GM12875 (cell line): Measurements from ENCODE around the gene CACNA2D3.

Source experiments
- H3K4me3 ChIP-seq: one replicate; pipeline ENCODE4 v1.5.1; 2011; ENCODE audit warnings: low read depth, low read length, control low read depth
- TF ChIP-seq, protein P1 (sequence below): IDR thresholded peaks from 2 replicates; pipeline ENCODE4 v1.5.1; 2011; ENCODE audit warnings: low read depth, mild to moderate bottlenecking, control low read depth, inconsistent platforms, low read length, moderate library complexity, borderline replicate concordance; ENCODE audit not compliant: insufficient read depth

Gene CACNA2D3

GRCh38 chr3:54384279-54384678 lies 261.9 kb downstream of the CACNA2D3 start:
- TF ChIP-seq, protein P1, sequence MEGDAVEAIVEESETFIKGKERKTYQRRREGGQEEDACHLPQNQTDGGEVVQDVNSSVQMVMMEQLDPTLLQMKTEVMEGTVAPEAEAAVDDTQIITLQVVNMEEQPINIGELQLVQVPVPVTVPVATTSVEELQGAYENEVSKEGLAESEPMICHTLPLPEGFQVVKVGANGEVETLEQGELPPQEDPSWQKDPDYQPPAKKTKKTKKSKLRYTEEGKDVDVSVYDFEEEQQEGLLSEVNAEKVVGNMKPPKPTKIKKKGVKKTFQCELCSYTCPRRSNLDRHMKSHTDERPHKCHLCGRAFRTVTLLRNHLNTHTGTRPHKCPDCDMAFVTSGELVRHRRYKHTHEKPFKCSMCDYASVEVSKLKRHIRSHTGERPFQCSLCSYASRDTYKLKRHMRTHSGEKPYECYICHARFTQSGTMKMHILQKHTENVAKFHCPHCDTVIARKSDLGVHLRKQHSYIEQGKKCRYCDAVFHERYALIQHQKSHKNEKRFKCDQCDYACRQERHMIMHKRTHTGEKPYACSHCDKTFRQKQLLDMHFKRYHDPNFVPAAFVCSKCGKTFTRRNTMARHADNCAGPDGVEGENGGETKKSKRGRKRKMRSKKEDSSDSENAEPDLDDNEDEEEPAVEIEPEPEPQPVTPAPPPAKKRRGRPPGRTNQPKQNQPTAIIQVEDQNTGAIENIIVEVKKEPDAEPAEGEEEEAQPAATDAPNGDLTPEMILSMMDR = no peak
- no peak overlapping the region for H3K4me3 ChIP-seq

DNA sequence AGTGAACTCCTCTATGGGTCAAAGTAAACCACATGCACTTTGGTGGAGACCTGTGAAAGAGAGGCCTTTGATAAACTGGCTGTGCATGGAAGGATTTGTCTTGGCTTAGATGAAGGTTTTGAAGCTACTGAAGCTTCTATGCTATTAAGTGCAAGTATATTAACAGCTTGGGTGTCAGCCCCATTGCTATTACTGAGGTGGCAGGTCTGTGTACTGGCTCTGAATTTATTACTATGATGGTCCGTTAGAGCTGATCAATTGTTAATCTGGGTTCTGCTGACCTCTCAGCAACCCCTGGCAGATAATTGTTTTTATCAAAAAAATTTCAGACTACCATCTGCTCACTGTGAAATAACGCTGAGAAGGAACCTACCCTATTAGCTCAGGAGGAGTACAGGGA lies 268.2 kb downstream of the CACNA2D3 start:
- TF ChIP-seq, protein P1 = no peak

GRCh38 chr3:54393150-54393549 lies 270.8 kb downstream of the CACNA2D3 start:
- no peak overlapping the region for H3K4me3 ChIP-seq
- TF ChIP-seq, protein P1 = no peak

More for the DNA sequence above, 268.2 kb downstream of the CACNA2D3 start:
- no peak overlapping the region for H3K4me3 ChIP-seq

GRCh38 chr3:54408328-54408727 lies 286.0 kb downstream of the CACNA2D3 start:
- H3K4me3 ChIP-seq = no peak overlapping the region
- TF ChIP-seq, protein P1 = no peak

DNA sequence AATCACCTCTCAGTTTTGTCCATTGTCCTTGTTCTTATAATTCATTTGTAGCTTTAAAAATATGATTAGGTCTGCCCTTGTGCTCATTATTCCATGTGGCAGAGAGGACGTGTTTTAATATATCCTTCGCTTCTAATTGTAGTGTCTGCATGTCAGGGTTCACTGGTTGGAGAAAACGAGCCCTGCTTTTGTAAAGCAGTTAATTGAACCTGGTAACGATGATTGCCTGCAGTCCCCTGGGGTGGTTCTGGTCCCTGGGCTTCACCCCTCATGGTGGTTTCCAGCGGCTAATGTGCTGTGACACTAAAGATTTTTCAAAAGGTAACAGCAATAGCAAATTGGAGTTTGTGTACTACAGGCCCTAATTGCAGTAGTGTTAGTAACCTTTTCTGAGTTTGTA lies 299.6 kb downstream of the CACNA2D3 start:
- TF ChIP-seq, protein P1 = no peak
- no peak overlapping the region for H3K4me3 ChIP-seq

GRCh38 chr3:54424292-54424691 lies 301.9 kb downstream of the CACNA2D3 start:
- H3K4me3 ChIP-seq = no peak overlapping the region
- TF ChIP-seq, protein P1 = no peak

DNA sequence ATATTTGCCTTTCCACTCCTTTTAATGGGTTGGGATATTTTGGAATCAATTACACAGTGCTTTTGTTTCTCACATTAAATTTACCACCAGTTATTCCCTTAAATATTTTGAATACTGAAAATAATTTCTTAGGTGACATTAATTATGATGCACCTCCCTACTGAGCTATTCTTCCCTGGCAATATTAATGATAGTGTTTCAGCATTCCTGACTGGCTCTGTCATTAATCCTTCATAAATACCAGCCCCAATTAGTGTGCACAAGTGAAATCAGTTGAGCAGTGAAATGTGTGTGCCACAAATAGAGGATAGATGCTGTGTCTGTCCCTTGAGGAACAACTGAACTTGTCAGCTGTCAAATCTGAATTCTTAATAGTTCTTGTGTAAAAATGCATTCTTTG lies 304.0 kb downstream of the CACNA2D3 start:
- no peak overlapping the region for H3K4me3 ChIP-seq
- TF ChIP-seq, protein P1 = no peak
